ENCODE measurements around the gene NAB1. TPM values are rescaled to one million over a fixed set of nuclear protein-coding genes. Genes with fewer than 3 reads are reported as not detected.

Gene NAB1
- total and polyA plus RNA-seq, 2 experiments from 2014 or later, result 10.4 to 40.2 TPM

GRCh38 chr2:190714958-190715357, 66.1 kb downstream of the NAB1 start:
- Histone ChIP-seq H3K4me2 (no peak overlapping the region), H2AFZ (no peak overlapping the region), H3K9me2 (ENCODE audit: insufficient read depth) (peaks cover 10% of the 10 kb centered on the region), H3K27ac (ENCODE audit: low read depth) (no peak overlapping the region), H4K20me1 (replicated peaks; ENCODE audit: insufficient read depth) (no peaks in the 10 kb centered on the region), H3K79me2 (replicated peaks; ENCODE audit: insufficient read depth) (no peaks in the 10 kb centered on the region), H3F3A (replicated peaks; ENCODE audit: low read depth) (no peaks in the 10 kb centered on the region), H3K27me3 (ENCODE audit: insufficient read depth) (no peaks in the 10 kb centered on the region), H3K4me3 (no peak overlapping the region), H3K36me3 (ENCODE audit: insufficient read depth) (no peaks in the 10 kb centered on the region), H3K4me1 (ENCODE audit: insufficient read depth) (no peaks in the 10 kb centered on the region; the same call in 1 of the 2 replicates)
- Mint-ChIP-seq H3K9me3 (no peaks in the 10 kb centered on the region; the same call in 2 of the 3 replicates), H3K36me3 (ENCODE audit: low read depth) (no peaks in the 10 kb centered on the region), H3K4me3 (no peak overlapping the region), H3K27ac (no peak overlapping the region), H3K4me1 (peaks cover 5% of the 10 kb centered on the region; the same call in 2 of the 3 replicates), H3K27me3 (ENCODE audit: insufficient read depth, low read depth, poor library complexity) (peaks cover 2% of the 10 kb centered on the region)
- no peak for DNase-seq (ENCODE audit: low spot score)
- TF ChIP-seq ZNF331 (CRISPR knock-in tag; IDR thresholded peaks at IDR 0.05; ENCODE audit: low read depth) (no peak), NANOG (IDR thresholded peaks at IDR 0.05; ENCODE audit: borderline replicate concordance) (no peak), EZH2 (IDR thresholded peaks at IDR 0.05; ENCODE audit: low read depth, unreplicated experiment) (no peak), EZH2phosphoT487 (IDR thresholded peaks at IDR 0.05; ENCODE audit: unreplicated experiment) (no peak), STAT1 (IDR thresholded peaks at IDR 0.05; ENCODE audit: unreplicated experiment) (no peak), ZNF462 (CRISPR knock-in tag; IDR thresholded peaks at IDR 0.05) (no peak), ETS1 (IDR thresholded peaks at IDR 0.05) (no peak), ZNF114 (CRISPR knock-in tag; IDR thresholded peaks at IDR 0.05) (no peak), JUNB (IDR thresholded peaks at IDR 0.05; ENCODE audit: unreplicated experiment) (no peak), REST (IDR thresholded peaks at IDR 0.05; ENCODE audit: unreplicated experiment) (no peak), POLR2AphosphoS5 (IDR thresholded peaks at IDR 0.05; ENCODE audit: low read depth) (no peak)
- no peak for ATAC-seq

All from GM23338 (cell line).